H9 (cell line): Measurements from ENCODE around the gene ZNF423. TPM values are rescaled to one million over a fixed set of nuclear protein-coding genes. Genes with fewer than 3 reads are reported as not detected.

Experiments used
- DNase-seq: peaks from one replicate; pipeline ENCODE4 v3.0.0-alpha.2; 2017
- H2AFZ ChIP-seq: one replicate; pipeline ENCODE4 v1.6.1; 2013; ENCODE audit warnings: mild to moderate bottlenecking, low read length, control low read depth, moderate library complexity
- H2AK5ac ChIP-seq: 2 replicates; pipeline ENCODE4 v1.6.1; 2013; ENCODE audit warnings: low read length, control low read depth, mixed read lengths; ENCODE audit not compliant: insufficient read length
- H2BK120ac ChIP-seq: one replicate; pipeline ENCODE4 v1.6.1; 2013; ENCODE audit warnings: low read depth, mild to moderate bottlenecking, low read length, control low read depth, inconsistent platforms; ENCODE audit not compliant: poor library complexity, severe bottlenecking
- H2BK12ac ChIP-seq: 2 replicates; pipeline ENCODE4 v1.6.1; 2013; ENCODE audit warnings: low read length, control low read depth, mixed read lengths, low read depth; ENCODE audit not compliant: insufficient read length
- H2BK15ac ChIP-seq: 2 replicates; pipeline ENCODE4 v1.6.1; 2013; ENCODE audit warnings: low read depth, low read length, control low read depth
- H2BK20ac ChIP-seq: one replicate; pipeline ENCODE4 v1.6.1; 2013; ENCODE audit warnings: low read depth, mild to moderate bottlenecking, low read length, control low read depth, inconsistent platforms; ENCODE audit not compliant: poor library complexity, severe bottlenecking
- H2BK5ac ChIP-seq: 2 replicates; pipeline ENCODE4 v1.6.1; 2013; ENCODE audit warnings: low read length, control low read depth, mixed read lengths; ENCODE audit not compliant: insufficient read length
- H3K14ac ChIP-seq: 2 replicates; pipeline ENCODE4 v1.6.1; 2013; ENCODE audit warnings: low read length, control low read depth; ENCODE audit not compliant: insufficient read depth
- H3K18ac ChIP-seq: 2 replicates; pipeline ENCODE4 v1.6.1; 2013; ENCODE audit warnings: low read depth, mild to moderate bottlenecking, mixed read lengths, low read length, control low read depth; ENCODE audit not compliant: insufficient read length
- H3K23ac ChIP-seq: 2 replicates; pipeline ENCODE4 v1.6.1; 2013; ENCODE audit warnings: low read length, control low read depth, mixed read lengths, low read depth; ENCODE audit not compliant: insufficient read length
- H3K23me2 ChIP-seq: 2 replicates; pipeline ENCODE4 v1.6.1; 2013; ENCODE audit warnings: low read depth, mild to moderate bottlenecking, mixed read lengths, low read length, control low read depth; ENCODE audit not compliant: insufficient read length, poor library complexity, severe bottlenecking
- H3K27ac ChIP-seq: 2 replicates; pipeline ENCODE4 v1.5.1; 2013; ENCODE audit warnings: low read length, control low read depth, mixed read lengths, low read depth; ENCODE audit not compliant: insufficient read length
- H3K27me3 ChIP-seq: 2 replicates; pipeline ENCODE4 v1.6.1; 2013; ENCODE audit warnings: low read length, control low read depth, inconsistent platforms; ENCODE audit not compliant: insufficient read depth
- H3K4ac ChIP-seq: 2 replicates; pipeline ENCODE4 v1.6.1; 2013; ENCODE audit warnings: low read depth, mild to moderate bottlenecking, control low read depth, inconsistent platforms, low read length, moderate library complexity
- H3K4me1 ChIP-seq: 2 replicates; pipeline ENCODE4 v1.6.1; 2013; ENCODE audit warnings: low read length, control low read depth, inconsistent platforms; ENCODE audit not compliant: insufficient read depth
- H3K4me2 ChIP-seq: 2 replicates; pipeline ENCODE4 v1.6.1; 2013; ENCODE audit warnings: low read length, control low read depth, mixed read lengths; ENCODE audit not compliant: insufficient read length, insufficient read depth
- H3K56ac ChIP-seq: 2 replicates; pipeline ENCODE4 v1.6.1; 2013; ENCODE audit warnings: low read depth, mild to moderate bottlenecking, mixed read lengths, low read length, control low read depth; ENCODE audit not compliant: insufficient read length
- H3K79me1 ChIP-seq: 2 replicates; pipeline ENCODE4 v1.6.1; 2013; ENCODE audit warnings: low read depth, mild to moderate bottlenecking, moderate library complexity, low read length, control low read depth, inconsistent platforms; ENCODE audit not compliant: insufficient read depth, poor library complexity, severe bottlenecking
- H3K79me2 ChIP-seq: 2 replicates; pipeline ENCODE4 v1.6.1; 2013; ENCODE audit warnings: low read length, control low read depth, inconsistent platforms; ENCODE audit not compliant: insufficient read depth
- H3K9ac ChIP-seq: 2 replicates; pipeline ENCODE4 v1.6.1; 2013; ENCODE audit warnings: low read length, control low read depth, mixed read lengths; ENCODE audit not compliant: insufficient read length; ENCODE audit errors: extremely low read depth
- H3K9me3 ChIP-seq: one replicate; pipeline ENCODE4 v1.6.1; 2013; ENCODE audit warnings: low read depth, low read length, inconsistent platforms; ENCODE audit not compliant: control insufficient read depth
- H3T11ph ChIP-seq: one replicate; pipeline ENCODE4 v1.6.1; 2013; ENCODE audit warnings: mild to moderate bottlenecking, low read length, control low read depth, inconsistent platforms
- H4K20me1 ChIP-seq: one replicate; pipeline ENCODE4 v1.6.1; 2013; ENCODE audit not compliant: control insufficient read depth, insufficient read length, insufficient read depth
- H4K5ac ChIP-seq: 2 replicates; pipeline ENCODE4 v1.6.1; 2013; ENCODE audit warnings: low read depth, mild to moderate bottlenecking, mixed read lengths, low read length, control low read depth; ENCODE audit not compliant: insufficient read length
- H4K8ac ChIP-seq: replicated peaks from 2 replicates; pipeline ENCODE4 v1.6.1; 2013; ENCODE audit warnings: low read length, control low read depth, mixed read lengths, low read depth; ENCODE audit not compliant: insufficient read length
- H4K91ac ChIP-seq: 2 replicates; pipeline ENCODE4 v1.6.1; 2013; ENCODE audit warnings: low read depth, mild to moderate bottlenecking, moderate library complexity, mixed read lengths, low read length, control low read depth; ENCODE audit not compliant: insufficient read length
- H3K27ac Mint-ChIP-seq, 3 experiments: 2 replicates in 2 of 3; 3 replicates in 1 of 3; pipeline ENCODE4 v1.8.0; 2020 to 2021; ENCODE audit warnings: mixed read lengths in 3 of 3, mild to moderate bottlenecking in 1 of 3, moderate library complexity in 1 of 3
- H3K27me3 Mint-ChIP-seq: 2 replicates; pipeline ENCODE4 v1.8.0; 2021; ENCODE audit warnings: low read depth, mild to moderate bottlenecking, moderate library complexity, mixed read lengths
- H3K36me3 Mint-ChIP-seq, 3 experiments: 2 replicates in 2 of 3; 3 replicates in 1 of 3; pipeline ENCODE4 v1.8.0; 2020 to 2021; ENCODE audit warnings: low read depth in 3 of 3, mixed read lengths in 3 of 3; ENCODE audit not compliant: insufficient read depth in 1 of 3
- H3K4me1 Mint-ChIP-seq, 2 experiments: 2 replicates each; pipeline ENCODE4 v1.8.0; 2020; ENCODE audit warnings: mixed read lengths in 2 of 2
- H3K4me3 Mint-ChIP-seq, 2 experiments: 2 replicates in 1 of 2; 3 replicates in 1 of 2; pipeline ENCODE4 v1.8.0; 2020 to 2021; ENCODE audit warnings: mild to moderate bottlenecking in 2 of 2, mixed read lengths in 2 of 2, moderate library complexity in 1 of 2
- H3K9me3 Mint-ChIP-seq, 2 experiments: 2 replicates in 1 of 2; 3 replicates in 1 of 2; pipeline ENCODE4 v1.8.0; 2020; ENCODE audit warnings: mild to moderate bottlenecking in 2 of 2, mixed read lengths in 2 of 2, moderate library complexity in 1 of 2
- CTCF ChIP-seq: fragments of 200-600 bp; sonication (generic); conservative IDR thresholded peaks from 3 replicates; pipeline ENCODE4 v1.8.0; 2021; ENCODE audit warnings: antibody characterized with exemption, mild to moderate bottlenecking
- WGBS: extraction: QIAGEN DNeasy Blood & Tissue Kit; methylation state at CpG from one replicate; pipeline ENCODE4 v1.1.7; 2013; ENCODE audit warnings: missing lambda C conversion rate, low lambda C conversion rate, mixed read lengths; ENCODE audit not compliant: insufficient read length; ENCODE audit errors: extremely low coverage; 5-methylcytosine and 5-hydroxymethylcytosine counted together
- total RNA-seq: library from RNA; stranded (reverse); gene quantifications from 2 replicates; pipeline ENCODE4 v1.2.1, GENCODE V29; 2021

Gene ZNF423
- total RNA-seq, 1 experiment from 2014 or later, result 51.5 TPM

GRCh38 chr16:49700251-49701064 is 155.5 kb downstream of the ZNF423 start:
- H3K4me3 Mint-ChIP-seq, result peak overlapping the region; percentile 46 to 72

More at GRCh38 chr16:49700251-49701064, 155.5 kb downstream of the ZNF423 start:
- Mint-ChIP-seq H3K4me1 (peaks cover 91 to 99% of the 10 kb centered on the region in 2 experiments), H3K27ac (peak overlapping the region; percentile 96 to 97 (median 97)), H3K9me3 (no peaks in the 10 kb centered on the region; a peak in 1 of 5 replicates), H3K36me3 (peaks cover 0 to 2% (median 0%) of the 10 kb centered on the region in 3 experiments; a peak in 3 of 7 replicates), H3K27me3 (no peaks in the 10 kb centered on the region)
- DNase-seq, result peak; percentile 54
- no peaks in the 10 kb centered on the region for H3K79me2 ChIP-seq
- no peak overlapping the region for H3K9ac ChIP-seq
- H2BK15ac ChIP-seq, result no peak overlapping the region
- no peak overlapping the region for H2BK12ac ChIP-seq
- no peaks in the 10 kb centered on the region for H3K79me1 ChIP-seq
- H4K5ac ChIP-seq, result no peak overlapping the region
- no peak overlapping the region for H4K91ac ChIP-seq
- H3K23me2 ChIP-seq, result peaks cover 3% of the 10 kb centered on the region
- TF ChIP-seq CTCF, result no peak
- no peaks in the 10 kb centered on the region for H3K27me3 ChIP-seq
- peak overlapping the region; percentile 22 for H3K4me2 ChIP-seq
- no peak overlapping the region for H3K4ac ChIP-seq
- peak overlapping the region; percentile 77 for H3K27ac ChIP-seq
- no peak overlapping the region for H2BK120ac ChIP-seq
- H3K4me1 ChIP-seq, result peaks cover 15% of the 10 kb centered on the region
- no CpG with 5 or more reads among the region's 10 CpGs for WGBS
- no peak overlapping the region for H2BK5ac ChIP-seq
- H3T11ph ChIP-seq, result no peak overlapping the region
- H4K20me1 ChIP-seq, result no peaks in the 10 kb centered on the region
- no peaks in the 10 kb centered on the region for H3K9me3 ChIP-seq
- H2AFZ ChIP-seq, result no peak overlapping the region
- H3K56ac ChIP-seq, result no peak overlapping the region
- H2AK5ac ChIP-seq, result no peak overlapping the region
- no peak overlapping the region for H3K18ac ChIP-seq
- H3K14ac ChIP-seq, result peak overlapping the region; percentile 2; the same call in 1 of the 2 replicates
- no peak overlapping the region for H3K23ac ChIP-seq
- no peak overlapping the region for H2BK20ac ChIP-seq
- H4K8ac ChIP-seq, result no peak overlapping the region
